ENCODE results near the gene RELB.

RELB gene

GRCh38 chr19:45063851-45064801 lies 62.9 kb downstream of the RELB start:
- no peak for DNase-seq

GRCh38 chr19:45066921-45067661 lies 65.8 kb downstream of the RELB start:
- DNase-seq = no peak

- DNase-seq = no peak
Measured at GRCh38 chr19:45068041-45068440, 66.8 kb downstream of the RELB start.

GRCh38 chr19:45069056-45069455 lies 67.8 kb downstream of the RELB start:
- no peak for DNase-seq

- no peak for DNase-seq
Measured at GRCh38 chr19:45070214-45070613, 69.0 kb downstream of the RELB start.

- DNase-seq = no peak
Measured at GRCh38 chr19:45070861-45071544, 69.7 kb downstream of the RELB start.

- DNase-seq = no peak
Measured at GRCh38 chr19:45071545-45071938, 70.3 kb downstream of the RELB start.

- no peak for DNase-seq
Measured at GRCh38 chr19:45071969-45072790, 70.9 kb downstream of the RELB start.

GRCh38 chr19:45074744-45075300 lies 73.6 kb downstream of the RELB start:
- no peak for DNase-seq

- DNase-seq = peak; percentile 45
Measured at GRCh38 chr19:45075301-45076028, 74.2 kb downstream of the RELB start.

- peak; percentile 89 for DNase-seq
Measured at GRCh38 chr19:45076029-45076850, 75.0 kb downstream of the RELB start, which contains the start of gene ZNF296. ZNF296 (minus strand) TSS chr19:45076478; CDS start chr19:45076373, 105 bp downstream.

- DNase-seq = peak; percentile 33
Measured at GRCh38 chr19:45076851-45077730, 75.8 kb downstream of the RELB start.

- no peak for DNase-seq
Measured at GRCh38 chr19:45078390-45079062, 77.3 kb downstream of the RELB start.

GRCh38 chr19:45079063-45079910 lies 78.0 kb downstream of the RELB start, which contains the start of gene GEMIN7:
GEMIN7 (plus strand) TSS chr19:45079260; CDS start chr19:45090115, 10,855 bp downstream.
- DNase-seq = peak; percentile 81

GRCh38 chr19:45079911-45080370 lies 78.7 kb downstream of the RELB start:
- DNase-seq = peak; percentile 8

GRCh38 chr19:45082170-45082569 lies 80.9 kb downstream of the RELB start:
- DNase-seq = no peak

- no peak for DNase-seq
Measured at GRCh38 chr19:45086480-45086879, 85.2 kb downstream of the RELB start.

Data from CD4-positive, alpha-beta T cell treated with Interleukin-17A for 4 hours (primary cell).